Hematopoietic multipotent progenitor cell treated with erythropoietin and hydrocortisone succinate and interleukin-3 and kit ligand, for 6 days (in vitro differentiated cells): ENCODE data around the gene TESMIN.

Experiments
- DNase-seq: peaks from one replicate; pipeline ENCODE4 v3.0.0-alpha.2; 2015

Gene TESMIN

DNA sequence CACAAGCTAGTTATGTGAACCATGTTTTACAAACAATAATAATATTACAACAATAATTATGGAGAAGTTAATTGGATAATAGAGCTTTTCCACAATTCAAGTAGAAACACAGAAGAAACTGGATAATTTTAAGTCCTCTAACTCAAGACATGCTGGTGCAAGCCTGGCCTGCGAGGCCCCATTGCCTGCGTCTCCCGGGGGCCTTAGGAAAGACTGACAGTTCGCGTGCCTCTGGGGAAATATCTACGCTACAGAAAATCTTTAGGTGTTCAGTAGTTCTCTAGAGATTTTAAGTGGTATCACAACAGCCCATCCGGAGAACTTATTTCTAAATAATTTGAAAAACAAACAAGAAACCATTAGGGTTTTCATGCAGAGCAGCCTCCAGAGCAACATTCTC, 43.8 kb downstream of the TESMIN start:
- DNase-seq, result no peak

DNA sequence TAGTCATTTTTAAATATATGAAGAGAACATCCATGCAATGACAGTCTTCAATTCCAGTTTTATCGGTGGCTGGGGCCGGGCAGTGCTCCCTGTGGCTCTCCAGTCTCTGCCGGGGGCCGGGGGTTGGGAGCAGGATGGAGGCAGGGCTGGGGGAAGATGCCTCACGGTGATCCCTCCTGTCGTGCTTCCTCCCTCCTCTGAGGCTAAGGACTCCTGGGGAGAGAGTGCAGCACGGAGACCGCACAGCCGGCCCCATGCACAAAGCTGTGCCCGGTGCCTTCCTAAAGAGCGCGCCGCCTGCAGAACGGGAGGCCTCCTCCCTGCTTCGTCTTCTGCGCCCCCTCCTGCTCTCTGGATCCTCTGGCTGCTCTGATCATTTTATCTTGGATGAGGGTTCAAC, 46.4 kb downstream of the TESMIN start:
- no peak for DNase-seq

DNA sequence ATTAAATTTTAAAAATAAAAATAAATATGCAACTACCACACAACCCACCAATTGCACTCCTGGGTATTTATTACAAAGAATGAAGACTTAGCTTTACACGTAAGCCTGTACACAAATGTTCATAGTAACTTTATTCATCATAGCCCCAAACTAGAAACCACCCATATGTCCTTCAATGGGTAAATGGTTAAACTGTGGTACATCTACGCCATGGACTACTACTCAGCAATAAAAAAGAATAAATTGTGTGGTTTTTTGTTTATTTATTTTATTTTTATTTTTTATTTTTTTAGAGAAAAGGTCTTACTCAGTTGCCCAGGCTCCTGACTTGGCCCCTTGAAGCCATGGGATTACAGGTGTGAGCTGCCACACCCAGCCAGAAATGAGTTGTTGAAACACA, 52.3 kb downstream of the TESMIN start:
- no peak for DNase-seq

DNA sequence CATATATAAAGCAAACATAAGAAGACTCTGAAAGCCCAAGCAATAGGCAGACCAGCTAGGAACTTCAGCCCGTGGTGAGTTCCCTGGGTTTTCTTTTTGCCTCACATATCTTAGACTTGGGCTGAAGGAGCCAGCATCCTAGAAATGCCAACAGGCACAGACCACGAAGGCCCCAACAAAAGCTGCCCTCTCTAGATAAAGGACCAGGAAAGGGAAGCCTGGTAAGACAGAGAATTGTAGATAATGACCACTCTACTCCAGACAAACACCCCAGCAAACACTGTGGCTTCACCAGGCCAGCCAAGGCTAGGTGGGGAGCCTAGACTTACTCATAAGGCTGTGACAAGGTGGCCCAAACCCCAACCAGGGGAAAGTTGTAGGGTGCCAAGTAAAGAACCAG, 55.8 kb downstream of the TESMIN start:
- DNase-seq, result peak; percentile 92

DNA sequence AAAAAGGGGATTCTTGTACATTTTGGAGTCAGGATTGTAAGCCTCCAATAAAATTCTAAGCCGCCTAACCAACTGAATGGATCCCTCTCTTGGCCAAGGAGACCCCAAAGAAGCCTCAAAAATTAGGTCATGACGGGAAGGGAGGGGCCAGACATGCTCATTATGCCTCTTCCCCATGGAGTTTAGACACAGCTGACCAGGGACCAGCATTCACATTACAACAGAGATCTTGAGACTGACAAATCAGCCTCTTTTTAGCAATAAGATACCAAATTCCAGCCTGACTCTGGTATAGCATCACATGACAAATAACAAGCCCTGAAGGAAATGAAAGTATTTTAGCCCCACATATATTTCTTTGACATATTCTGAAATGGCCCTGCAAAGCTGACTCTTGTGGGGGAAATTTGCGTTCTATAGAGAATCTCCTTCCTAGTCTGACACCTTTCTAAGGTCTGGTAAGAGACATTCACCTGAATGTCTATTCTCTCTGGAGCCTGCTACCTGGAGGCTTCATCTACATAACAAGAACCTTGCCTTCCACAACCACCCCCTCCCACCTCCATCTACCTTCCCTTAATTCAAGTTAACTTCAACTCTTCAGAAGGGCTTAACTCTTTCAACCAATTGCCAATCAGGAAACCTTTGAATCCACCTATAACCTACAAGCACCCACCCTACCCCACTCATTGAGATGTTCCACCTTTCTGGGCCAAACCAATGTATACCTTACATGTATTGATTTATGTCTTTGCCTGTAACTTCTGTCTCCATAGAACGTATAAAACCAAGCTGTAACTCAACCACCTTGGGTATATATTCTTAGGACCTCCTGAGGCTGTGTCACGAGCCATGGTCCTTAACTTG, 56.7 kb downstream of the TESMIN start:
- no peak for DNase-seq

DNA sequence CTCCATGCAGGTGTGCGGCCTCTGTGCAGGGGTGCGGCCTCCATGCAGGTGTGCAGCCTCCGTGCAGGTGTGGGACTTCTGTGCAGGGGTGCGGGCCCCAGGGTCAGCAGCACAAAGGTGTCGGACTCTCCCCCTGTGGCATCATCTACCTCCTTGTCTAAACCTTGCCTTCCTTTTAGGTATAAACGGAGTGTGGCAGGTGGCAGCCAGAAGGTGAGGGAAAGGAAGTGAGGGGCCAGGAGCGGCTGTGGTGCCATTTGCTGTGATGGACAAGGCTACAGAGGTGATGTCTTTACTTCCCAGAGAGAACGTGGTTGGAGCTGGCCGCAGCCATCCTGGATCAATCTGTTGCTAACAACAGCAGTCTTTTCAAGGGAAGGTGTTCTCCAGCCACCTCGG, 57.8 kb downstream of the TESMIN start:
- DNase-seq, result no peak

DNA sequence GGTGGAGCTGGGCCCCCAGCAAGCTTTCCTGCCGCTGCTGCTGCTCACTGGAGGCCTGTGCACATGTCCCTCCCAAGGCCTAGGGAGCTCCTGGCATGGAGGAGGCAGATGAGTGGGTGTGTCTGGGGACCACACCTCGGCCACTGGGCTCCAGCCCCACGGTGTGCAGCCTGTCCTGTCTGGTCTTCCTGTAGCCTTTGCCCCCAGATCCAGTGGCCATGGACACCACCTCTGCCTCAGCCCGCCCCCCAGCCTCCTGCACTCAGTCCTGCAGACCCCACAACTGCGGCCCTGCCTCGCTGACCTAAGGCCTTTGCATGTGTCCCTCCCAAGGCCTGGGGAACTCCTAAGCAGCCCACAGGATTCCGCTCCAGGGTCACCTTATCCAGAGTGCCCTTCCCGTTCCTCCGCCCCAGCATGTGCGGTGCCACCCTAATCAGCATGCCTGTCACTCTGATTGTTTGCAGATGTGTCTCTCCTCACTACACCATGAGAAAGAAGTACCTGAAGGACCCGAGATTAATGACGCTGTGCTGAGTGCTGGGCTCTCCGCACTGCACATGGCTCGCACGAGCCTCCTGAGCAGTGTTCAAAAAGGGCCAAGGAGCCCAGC, 58.3 kb downstream of the TESMIN start:
- no peak for DNase-seq

DNA sequence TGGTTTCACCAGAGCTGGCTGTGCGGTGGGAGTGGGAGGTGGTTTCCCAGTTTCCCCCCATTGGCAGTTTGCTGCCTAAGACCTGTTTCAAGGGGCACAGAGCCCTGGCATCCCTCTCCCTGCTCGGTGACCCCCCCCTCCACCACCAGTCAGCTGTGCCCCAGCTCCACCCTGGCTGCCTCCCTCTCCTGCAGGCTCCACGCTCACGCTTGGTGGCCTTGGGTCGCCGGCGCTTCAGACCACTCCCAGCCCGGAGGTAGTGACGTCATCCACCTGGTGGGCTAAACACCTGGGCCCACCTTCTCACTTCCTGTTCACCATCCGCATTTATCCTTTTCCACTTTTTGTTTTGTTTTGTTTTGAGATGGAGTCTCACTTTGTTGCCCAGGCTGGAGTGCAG, 59.2 kb downstream of the TESMIN start:
- no peak for DNase-seq

DNA sequence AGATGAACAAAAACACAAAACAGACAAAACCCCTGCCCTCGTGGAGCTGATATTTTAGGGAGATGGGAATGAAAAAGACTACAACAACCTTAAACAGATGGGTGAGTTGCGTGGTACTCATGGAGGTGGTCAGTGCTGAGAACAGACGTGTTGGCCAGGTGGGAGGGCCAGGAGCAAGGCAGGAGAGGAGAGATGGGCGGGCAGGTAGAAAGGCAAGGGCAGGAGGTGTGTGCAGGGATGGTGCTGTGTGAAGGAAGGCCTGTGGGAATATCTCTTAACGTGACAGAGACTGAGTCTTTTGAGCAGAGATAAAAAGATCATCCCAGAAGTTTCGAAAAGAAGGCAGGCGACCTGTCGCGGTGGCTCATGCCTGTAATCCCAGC, 59.9 kb downstream of the TESMIN start:
- no peak for DNase-seq

DNA sequence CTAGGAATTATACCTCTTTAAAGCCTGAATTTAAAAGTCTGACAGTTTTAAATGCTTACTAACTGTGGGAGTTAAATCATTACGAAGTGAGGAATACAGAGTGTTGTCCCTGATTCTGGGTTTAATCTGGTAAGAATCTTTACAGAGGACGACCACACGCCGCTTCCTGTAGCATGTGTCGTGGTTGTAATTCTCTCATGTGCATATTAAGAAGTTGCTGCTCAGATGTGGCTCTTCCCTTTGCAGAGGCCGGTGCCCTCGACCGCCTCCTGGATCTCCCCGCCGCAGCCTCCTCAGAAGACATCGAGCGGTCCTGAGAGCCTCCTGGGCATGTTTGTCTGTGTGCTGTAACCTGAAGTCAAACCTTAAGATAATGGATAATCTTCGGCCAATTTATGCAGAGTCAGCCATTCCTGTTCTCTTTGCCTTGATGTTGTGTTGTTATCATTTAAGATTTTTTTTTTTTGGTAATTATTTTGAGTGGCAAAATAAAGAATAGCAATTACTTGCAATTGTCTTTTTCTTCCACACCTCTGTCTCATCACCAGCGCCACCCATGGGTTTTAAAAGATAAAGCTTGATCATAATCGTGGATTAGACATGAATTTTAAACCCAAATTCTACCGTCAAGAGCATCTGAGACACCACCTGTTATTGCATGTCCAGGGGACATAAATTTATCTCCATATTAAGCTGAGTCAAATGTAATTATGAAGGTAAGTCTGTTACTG, 60.5 kb downstream of the TESMIN start:
- no peak for DNase-seq

DNA sequence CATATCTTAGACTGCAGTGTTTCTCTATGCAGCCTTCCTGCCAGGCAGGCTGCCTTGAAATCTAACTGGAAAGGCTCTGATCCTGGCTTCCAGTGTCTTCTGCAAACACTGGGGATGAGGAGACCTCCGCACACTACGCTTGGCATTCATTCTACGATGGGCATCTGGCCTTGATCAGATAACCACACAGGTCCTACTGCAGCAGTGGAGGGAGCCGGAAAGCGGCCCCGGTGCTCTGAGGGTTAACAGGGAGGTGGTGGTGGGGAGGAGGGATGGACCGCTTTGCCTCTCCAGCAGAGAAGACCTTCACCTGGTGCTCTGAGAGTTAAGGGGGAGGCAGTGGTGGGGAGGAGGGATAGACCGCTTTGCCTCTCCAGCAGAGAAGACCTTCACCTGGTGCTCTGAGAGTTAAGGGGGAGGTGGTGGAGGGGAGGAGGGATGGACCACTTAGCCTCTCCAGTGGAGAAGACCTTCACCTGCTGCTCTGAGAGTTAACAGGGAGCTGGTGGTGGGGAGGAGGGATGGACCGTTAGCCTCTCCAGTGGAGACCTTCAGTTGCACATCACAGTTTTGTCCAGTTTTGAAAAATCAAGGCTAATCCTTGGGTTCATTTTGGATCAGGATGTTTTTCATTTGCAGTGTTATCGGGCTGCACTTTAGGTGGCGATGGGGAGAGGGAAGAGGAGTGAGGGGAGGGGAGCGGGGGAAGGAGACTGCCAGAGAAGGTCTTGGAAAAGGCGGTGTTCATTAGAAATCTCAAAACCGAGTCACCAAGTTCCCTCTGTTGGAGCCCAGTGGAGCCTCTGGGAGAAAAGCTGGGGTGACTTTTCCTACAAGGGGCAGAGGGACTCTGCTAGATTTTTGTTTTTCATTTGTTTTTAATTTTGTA, 61.3 kb downstream of the TESMIN start:
- DNase-seq, result no peak

DNA sequence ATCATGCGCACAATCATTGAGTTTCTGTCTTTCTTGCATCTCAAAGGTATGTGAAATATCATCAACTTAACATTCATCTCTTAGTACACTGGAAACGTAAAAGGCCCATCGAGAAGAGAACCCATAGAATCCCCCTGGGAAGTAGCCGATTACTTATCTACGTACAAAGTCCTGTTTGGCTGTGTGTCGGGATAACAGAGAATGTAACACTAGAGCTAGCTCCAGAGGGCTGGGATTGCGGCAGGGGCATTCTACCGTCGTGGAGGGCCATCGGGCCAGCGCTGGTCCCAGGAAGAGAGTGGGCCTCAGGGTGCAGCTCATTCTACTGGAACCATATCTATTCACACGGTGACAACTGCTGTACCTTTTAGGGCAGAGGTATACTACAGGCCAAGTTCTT, 62.4 kb downstream of the TESMIN start:
- no peak for DNase-seq

DNA sequence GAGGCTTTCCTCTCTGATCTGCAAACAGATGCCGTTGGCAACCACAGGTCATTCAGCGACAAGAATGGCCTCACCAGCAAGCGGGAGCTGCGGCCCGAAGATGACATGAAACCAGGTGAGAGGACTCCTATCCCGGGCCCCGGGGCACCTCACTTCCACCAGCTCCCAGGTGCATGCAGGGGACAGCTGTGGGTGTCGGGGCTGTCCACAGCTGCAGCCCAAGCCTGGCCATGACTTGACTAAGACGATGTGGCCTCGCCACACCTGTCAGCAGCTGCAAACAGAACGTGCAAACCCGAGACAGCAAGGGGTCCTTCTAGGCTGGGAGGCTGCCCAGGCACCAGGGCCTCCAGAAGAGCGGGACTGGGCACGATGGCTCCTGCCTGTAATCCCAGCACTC, 63.3 kb downstream of the TESMIN start:
- DNase-seq, result no peak

DNA sequence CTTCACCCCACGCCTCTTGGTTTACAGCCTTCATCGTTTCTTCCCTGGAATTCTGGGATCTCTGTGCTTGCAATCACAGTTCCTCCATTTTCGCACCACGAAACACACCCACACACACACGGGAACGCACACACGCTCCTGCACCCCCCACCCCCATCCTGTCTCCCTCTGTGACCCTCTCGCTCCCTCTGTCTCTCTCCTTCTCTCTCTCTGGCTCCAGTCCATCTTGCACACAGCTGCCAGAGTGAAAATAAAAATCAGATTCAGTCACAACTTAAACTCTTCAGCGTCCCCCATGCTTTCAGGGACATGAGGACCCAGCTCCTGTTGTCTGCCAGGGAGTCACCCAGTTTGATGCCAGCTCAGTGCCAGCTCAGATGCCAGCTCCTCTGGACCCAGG, 64.0 kb downstream of the TESMIN start:
- no peak for DNase-seq

DNA sequence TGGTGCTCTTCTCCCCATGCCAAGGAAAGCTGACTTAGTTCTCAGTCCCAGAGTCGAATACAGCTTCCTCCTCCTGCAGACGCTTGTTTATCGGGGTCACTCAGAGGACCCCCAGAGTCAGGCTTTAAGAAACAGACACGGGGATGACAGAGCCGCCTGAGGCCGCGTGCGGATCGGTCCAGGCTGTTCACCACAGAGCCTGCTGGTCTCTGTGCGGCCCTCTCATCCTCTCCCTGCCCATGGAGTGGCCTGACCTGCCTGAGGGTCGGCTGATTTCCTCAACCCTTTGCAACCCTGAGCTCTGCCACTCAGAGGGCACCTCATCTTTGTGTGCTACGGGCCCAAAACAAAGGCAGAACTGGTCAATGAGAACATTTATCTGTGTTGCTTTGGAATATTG, 64.8 kb downstream of the TESMIN start:
- DNase-seq, result no peak

DNA sequence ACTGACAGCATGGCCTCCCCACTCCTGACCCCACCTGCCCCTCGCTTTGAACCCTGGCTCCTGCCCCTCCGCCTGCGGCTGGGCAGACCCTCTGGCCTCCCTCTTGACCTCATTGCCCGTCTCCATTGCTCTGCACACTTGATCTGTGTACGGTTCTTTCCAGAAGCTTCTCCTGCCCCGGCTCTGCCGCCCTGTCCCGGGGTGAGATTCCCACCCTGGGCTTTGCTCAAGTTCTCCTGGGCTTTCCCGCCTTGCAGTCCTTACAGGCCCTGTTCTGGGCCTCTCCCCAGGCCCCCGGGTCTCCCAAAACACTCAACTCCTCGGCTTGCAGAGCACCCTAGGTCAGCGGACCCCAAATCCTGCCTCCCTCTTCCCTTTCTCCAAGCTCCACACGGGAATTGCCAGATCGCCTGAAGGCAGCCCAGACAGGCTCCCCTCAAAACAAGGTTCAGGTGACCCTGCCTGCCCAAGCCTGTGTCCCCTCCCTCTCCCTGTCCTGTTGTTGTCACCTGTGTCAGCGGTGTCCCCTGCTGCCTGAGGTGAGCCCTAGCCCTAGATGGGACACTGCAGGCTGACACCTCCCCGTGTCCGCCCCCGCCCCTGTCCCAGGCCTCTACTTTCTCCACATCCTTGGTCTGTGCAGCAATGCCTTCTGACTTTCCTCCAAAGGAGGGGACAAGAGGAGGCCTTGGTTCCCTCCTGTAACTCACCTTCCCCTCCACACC, 65.5 kb downstream of the TESMIN start:
- DNase-seq, result no peak

DNA sequence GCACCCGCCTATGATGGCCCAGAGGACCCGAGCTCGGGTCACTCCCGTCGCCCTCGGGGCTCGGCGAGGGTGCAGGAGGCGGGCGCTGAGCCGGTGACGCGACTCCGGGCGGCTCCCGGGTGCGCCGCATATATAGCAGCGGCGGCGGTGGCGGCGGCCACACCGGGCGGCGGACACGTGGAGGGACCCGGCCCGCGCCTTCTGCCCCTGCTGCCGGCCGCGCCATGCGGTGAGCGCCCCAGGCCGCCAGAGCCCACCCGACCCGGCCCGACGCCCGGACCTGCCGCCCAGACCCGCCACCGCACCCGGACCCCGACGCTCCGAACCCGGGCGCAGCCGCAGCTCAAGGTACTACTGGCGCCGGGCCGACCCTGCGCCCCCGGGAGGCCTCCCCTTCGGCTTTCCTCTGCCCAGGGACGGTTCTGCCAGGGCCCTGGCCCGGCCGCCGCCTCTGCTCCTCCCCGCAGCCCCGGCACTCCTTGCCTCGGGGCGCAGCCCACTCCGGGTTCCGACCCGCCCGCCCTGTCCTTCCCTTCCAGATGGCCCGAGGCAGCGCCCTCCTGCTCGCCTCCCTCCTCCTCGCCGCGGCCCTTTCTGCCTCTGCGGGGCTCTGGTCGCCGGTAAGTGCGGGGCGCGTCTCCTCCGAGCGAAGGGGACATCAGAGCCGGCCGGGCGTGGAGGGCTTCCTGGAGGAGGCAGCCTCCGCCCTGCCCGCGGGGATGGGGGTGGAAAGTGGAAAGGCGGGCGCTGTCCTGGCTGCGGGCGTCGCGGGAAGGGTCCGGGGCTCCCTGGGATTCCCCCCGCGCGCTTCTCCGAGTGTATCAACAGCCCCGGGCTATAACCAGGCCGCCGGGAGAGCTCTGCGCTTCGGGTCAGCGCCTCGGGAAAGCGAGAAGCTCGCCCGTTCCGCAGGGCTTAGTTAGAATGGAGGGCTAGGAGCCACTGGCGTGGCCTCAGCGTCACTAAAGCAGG, 66.6 kb downstream of the TESMIN start, which contains the start of gene GAL:
Gene GAL, plus strand, starts transcription at position 160 of the 972 bp plus-strand sequence. Its CDS starts 380 bp downstream, at position 540.
- peak; percentile 65 for DNase-seq

DNA sequence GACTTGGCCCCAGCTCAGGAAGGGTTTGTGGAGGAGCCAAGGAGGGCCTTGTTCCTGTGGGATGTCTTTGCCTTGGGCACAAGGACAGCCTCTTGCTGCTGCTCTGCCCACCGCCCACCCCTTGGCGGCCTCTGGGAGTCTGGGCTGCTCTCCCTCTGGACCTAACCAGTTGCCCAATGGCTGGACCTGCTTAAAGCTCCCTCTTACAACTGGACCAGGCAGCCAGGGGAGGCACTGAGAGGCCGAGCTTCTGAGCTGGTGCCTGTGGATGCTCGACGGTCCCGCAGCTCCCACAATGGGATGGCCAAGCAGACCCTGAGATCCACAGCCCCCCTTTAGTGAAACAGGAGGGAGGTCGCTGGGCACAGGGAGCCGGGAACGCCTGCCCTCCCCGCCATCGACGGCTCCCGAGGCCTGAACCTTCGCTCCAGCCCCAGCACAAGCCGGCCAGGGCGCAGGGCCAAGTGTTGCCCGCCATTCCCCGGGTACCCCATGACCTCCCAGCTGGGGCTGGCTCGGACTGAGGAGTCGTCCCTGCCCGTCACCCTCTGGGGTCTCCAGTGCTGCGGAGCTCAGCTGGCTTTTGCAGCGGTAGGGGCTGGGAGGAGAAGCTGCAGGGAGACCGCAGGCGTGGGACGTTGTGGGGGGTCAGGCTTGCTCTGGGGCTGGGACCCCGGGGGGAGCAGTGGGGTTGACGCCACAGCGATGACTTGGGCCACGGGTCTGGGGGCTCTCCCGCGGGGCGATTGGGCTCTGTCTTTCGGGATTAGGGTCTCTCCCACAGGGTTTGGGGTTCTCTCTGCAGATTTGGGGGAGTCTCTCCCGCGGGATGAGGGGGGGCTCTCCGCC, 67.6 kb downstream of the TESMIN start:
- no peak for DNase-seq

DNA sequence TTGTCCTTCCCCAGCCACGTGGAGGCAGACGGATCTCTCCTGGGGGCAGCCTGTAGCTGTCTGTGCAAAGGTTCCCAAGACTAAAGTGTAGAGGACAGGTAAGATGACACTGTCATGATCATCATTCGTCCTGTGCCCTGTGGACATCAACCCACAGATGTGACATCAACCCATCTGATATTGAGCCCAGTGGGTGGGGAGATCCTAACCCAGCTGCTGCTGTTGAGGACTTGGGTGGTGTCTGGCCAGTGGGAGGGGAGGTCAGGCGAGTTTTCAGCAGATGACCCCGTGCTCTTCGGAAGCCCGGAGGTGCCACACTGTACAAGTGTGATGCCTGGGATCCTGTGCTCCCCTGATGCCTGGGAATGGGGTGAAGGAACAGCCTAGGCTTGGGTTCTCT, 68.2 kb downstream of the TESMIN start:
- no peak for DNase-seq

DNA sequence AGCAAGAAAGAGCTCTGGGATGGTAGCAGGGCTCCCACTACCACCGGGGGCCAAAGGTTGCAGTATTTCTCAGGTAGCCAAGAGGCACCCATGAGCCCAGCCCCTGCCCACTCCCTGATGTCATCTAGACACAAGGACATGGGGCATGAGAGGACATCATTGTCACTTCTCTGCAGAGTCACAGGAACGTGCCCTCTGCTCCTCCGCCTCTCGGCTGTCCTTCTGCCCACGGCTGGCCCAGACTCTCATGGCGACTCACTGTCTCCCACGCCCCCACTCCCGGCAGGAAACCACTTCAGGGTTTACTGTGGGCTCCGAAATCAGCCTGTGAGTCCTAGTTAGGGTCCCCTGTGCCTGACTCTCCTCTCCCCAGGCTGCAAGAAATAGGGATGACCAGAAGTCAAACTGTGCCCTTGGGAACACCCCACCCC, 68.8 kb downstream of the TESMIN start:
- no peak for DNase-seq
